HuH-7.5 (cell line): ENCODE results near the gene WNT8A.
"Not testable (repeated sequence)": the region's sequence is repeated elsewhere in the genome, so short reads cannot be mapped to it uniquely, and the experiment has no call there.

Experiments used
- DNase-seq: peaks from one replicate; pipeline ENCODE4 v3.0.0; 2011; ENCODE audit warnings: low spot score

Gene WNT8A, protein sequence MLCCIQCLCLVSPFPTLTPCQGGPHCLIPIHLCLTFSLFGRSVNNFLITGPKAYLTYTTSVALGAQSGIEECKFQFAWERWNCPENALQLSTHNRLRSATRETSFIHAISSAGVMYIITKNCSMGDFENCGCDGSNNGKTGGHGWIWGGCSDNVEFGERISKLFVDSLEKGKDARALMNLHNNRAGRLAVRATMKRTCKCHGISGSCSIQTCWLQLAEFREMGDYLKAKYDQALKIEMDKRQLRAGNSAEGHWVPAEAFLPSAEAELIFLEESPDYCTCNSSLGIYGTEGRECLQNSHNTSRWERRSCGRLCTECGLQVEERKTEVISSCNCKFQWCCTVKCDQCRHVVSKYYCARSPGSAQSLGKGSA

DNA sequence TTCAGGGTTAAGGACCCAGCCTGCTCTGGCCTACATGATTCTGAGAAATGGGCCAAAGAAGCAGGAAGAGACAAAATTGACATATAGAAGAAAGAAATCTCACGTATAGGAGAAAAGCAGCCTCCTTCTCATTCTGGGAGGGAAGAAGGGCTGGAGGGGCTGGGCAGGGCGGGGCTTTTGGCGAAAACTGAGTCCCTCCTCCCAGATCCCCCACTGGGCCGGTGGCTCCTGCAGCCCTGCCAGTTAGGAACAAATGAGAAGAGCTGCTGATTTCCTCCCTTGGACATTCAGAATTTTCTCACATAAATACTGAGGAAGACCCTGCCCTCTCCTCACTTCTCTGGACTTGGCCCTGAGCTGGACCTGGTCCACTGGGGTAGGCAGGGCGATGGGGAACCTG is at the start of gene WNT8A:
WNT8A (plus strand) TSS at position 332 of the 400 bp plus-strand sequence. CDS start 95 bp downstream, outside the sequence.
- no peak for DNase-seq

DNA sequence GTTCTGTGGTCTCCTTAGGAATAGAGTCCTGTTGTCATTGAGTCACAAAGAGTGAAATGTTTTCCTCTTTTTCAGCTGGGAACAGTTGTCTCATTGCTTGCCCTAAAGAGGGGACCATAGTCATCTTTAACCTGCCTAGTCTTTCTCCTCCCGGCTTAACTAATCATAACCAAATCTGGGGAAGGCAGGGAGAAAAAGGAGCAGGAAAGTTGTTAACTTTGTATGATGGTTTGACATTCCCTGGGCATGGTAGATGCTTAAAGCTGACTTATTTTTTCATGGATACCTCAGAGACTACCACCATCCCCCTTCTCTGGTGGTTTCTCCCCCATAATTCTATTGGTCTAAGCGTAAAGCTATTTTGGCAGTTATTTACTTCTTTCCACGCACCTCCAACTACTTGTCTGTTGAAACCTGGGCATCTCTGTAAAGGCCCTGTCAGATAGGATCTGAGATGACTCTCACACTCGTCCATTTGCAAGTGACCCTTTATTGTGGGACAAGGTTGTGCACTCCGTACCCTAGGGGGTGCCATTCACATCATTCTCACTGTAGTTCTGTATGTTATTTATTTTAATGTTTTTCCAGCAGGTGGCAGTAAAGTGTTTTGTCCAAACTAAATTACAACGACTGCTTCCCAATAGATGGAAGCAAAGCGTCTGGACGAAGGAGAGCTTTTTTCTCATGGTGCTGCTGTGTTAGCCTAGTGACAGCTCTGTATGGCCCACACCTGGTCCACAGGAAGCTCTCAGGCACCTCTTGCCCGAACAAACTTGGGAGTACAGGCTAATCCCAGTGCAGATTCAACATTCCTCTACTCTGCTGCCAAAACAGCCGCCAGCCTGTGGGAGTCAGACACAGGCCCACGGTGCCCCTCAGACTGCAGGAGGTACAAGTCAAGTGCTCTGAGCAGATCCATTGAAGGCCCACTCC is 48.0 kb upstream of the WNT8A start:
- peak; percentile 49 for DNase-seq

DNA sequence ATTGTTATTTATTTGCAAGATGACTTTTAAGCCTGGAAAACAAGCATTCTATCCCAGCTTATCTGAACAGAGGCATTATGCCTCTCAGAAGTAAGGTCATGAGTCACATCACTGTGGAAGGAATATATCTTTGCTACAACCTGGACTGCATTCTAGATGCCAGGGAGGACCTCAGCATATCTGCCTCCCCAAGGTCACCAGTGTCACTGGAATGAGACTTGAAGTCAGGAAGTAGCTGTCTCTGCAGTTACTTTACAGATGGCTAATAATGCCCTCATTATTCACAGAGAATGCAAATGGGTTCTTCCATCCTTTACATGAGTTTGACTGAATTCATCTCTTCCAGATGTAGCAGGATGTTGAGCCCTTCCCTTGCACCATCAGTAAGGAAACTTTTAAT is 46.6 kb upstream of the WNT8A start:
- no peak for DNase-seq

DNA sequence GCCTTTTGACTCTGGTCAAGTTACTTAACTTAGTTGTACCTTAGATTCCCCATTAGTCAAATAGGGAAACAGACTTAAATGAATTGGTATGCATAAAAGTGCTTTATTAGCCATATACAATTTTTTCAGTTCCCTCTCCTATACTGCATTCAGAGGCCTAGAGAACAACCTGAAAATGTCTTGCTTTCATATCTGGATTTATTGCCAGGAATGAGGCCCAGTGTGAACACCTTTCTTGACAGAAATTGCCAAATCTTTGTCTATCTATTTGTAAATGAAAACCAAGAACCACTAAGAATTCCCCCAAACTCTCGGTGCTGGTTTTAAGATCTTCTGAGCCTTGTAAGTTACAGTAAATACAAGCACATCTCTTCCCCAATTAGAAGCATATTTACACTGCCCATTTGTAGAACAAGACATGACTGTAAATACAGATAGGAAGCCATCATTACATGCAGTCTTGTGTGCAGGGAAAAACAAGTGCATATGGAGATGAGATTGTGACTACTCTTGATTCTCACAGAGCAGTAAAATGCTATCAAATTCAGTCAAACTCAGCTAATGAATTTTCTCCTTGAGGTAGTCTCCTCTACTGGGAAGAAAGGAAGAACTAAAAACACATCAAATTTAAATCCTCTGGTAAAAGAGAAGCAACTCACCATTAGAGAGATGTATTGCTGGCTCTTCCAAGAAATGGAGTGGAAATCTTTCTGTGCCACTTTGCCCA is 45.8 kb upstream of the WNT8A start:
- DNase-seq, result no peak

DNA sequence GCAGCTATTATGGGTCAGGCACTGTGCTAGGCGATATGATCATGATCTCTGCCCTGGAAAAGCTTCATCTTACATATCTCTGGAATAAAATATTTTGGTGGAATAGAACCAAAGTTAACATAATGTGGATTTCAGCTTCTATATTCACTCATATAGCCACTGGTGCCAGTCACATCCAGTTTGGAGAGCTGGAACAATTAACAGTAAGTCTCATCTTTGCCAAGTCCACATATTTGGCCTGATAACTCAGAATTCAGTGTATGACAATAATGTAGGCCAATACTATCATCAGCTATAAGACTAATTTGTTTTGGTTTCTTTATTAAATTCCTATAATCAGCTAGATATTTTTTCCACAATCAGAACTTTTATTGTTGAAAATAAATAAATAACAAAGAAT is 45.0 kb upstream of the WNT8A start:
- DNase-seq, result no peak

DNA sequence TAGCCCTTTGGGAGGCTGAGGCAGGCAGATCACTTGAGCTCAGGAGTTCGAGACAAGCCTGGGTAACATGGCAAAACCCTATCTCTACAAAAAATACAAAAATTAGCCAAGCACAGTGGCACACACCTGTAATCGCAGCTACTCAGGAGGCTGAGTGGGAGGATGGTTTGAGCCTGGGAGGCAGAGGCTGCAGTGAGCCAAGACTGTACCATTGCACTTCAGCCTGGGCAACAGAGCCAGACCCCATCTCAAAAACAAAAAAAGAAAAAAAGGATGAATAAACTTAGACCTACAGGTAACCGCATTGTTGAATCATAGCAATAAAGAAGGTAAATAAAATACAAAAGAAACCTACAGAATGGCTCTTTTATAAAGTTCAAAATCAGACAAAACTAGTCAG is 38.5 kb upstream of the WNT8A start:
- not testable (repeated sequence) for DNase-seq

DNA sequence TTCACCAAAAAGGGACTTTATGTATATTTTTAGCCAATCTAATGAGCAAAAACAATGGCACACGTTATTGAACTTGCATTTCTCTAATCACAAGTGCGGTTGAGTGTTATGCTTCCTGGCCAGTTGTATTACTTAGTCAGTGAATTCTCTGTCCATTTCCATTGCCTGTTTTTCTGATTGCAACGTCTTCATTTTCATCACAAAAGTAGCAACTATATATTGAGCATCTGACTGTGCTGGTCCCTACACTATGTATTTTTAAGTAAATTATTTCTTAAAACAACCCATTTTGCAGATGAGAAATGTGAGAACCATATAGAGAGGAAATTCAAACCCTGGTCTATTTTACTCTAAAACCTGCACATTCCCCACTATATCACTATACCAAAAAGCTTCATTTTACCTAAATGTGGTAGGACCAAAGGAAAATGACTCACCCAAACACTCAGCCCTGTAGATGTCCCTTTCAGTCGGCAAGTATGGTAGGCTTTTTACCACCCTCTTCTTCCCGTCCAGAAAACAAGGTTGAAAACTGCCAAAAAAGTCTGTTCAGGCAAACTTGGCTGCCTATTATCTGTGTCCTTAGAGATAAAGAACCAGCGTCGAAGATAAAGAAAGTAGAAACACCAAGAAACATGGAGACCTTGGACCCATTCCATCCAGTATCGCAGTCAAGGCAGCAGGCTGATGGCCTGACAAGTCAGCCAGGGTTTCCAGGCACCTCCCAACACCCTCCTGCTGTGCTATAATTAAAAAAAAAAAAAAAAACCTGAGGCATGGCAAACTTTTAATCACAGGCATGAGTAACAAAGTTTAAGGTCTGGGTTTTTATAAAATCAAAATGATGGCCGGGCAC is 32.2 kb upstream of the WNT8A start:
- DNase-seq, result no peak

DNA sequence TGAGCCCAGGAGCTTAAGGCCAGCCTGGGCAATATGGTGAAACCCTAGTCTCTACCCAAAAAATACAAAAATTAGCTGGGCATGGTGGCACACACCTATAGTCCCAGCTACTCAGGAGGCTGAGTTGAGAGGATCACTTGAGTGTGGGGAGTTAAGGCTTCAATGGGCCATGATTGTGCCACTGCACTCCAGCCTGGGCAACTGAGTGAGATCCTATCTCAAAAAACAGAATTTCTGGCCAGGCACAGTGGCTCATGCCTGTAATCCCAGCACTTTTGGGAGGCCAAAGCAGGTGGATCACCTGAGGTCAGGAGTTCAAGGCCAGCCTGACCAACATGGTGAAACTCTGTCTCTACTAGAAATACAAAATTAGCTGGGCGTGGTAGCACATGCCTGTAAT is 31.1 kb upstream of the WNT8A start:
- not testable (repeated sequence) for DNase-seq

DNA sequence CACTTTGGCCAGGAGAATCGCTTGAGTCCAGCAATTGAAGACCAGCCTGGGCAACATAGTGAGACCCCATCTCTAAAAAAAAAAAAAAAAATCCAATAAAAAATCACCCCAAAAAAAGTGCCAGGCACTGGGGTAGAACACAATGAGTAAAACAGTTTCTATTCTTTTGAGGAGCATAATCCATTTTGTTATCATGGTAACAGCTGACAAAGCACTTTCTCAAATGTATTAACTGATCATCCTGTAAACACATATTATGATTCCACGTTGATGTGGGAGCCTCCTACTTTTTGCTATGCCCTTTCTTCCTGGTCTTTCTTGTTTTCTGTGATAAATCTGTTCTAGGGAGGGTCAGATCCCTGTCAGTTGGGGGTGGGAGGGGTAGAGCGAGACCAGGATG is 30.3 kb upstream of the WNT8A start:
- DNase-seq, result no peak

DNA sequence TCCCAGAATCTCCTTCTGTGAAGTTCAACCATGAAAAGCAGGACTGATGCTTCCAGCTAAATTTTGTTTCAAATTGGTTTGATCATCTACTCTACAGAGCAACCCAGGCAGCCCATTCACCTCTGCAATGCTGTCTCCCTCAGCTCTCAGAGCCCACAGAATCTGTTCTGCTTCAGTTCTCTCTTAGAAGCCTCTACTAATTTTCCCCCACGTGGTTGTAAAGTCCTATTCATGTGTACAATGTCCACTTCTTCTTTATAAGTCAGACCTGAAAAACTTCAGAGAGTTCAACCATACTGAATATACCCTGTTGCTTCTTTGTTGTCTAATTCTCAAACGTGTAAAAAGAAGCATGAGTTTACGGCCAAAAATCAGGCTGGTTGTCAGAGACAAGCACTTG is 29.6 kb upstream of the WNT8A start:
- DNase-seq, result no peak

DNA sequence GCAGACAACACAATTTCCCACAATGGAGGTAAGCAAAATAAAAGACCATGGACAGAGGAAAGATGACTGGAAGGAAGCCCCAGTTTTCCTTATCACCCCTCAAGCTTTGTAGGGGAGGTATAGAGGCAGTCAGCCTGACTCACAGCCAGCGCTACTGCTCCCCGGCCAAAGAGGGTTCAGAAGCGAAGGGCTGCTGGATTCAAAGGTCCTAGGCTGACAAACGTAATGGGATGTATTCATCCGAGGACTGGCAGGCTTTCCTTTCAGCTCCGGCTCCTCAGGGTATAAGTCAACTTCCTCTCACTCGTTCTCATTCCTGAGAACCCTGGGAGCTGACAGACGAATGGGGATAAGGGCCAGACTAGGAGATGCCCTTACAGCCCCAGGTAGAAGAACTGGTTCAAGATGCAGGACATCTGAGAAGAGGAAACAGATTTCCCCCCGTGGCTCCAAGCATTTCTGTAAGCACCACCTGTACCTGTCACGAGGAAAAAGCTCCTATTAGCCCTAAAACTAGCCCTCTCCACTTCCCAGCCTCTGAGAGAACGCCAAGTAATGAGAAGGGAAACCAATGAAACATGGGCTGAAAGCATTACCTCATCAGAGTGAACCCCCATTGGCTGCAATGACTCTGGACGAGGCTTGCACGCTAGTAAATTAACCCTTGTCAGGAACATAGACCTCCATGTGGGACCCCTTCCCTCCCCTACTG is 28.8 kb upstream of the WNT8A start:
- DNase-seq, result no peak

DNA sequence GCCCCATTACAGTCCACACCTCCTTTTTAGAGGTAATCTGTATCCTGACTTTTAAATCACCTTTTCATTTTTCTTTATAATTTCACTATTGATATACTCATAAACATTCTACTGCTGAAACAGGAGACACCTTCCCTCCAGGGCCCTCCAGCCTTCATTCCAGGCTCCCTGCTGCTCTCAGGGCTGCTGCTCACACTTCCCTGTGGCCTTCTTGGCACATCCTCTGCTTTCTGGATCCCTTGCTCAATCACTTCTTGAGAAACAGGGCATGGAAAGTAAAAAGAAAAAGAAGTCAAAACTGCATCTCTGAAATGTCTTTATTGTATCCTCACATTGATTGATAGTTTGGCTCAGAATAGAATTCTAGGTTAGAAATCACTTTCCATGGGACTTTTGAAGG is 19.3 kb upstream of the WNT8A start:
- no peak for DNase-seq

DNA sequence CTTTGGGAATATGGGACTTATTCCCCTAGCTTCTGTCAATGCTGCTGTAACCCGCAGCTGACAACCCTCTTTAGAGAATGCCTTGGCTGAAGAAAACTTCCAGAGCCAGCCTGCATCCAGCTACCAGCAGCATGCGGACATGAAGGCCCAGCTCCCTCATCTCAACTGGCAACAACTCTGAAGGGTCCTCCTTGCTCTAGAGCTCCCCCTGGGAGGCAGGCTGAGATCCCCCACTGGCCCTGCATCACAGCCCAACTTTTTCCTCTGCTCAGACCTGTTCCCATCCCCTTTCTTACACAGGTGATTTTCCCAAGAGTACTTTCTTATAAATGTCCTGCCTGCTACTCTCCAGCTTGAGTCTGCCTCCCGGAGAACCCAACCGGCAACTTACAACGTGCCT is 18.7 kb upstream of the WNT8A start:
- no peak for DNase-seq

DNA sequence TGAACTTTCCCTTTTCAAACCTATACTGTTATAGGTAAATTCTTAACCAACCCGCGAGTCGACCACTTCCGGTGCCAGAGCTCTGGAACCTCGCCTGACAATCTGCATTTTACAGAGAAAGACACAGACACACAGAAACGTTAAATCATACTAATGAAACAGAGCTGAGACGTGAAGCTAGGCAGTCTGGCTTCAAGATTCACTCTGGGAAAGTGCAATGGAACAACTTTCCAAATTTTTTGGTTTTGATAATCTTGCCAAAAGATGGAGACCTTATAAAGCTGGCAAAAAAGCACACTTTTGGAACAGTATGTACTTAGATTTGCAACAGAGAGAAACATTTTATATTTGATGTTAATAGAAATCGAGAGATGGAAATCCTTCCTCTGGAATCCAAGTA is 15.9 kb upstream of the WNT8A start:
- DNase-seq, result no peak

DNA sequence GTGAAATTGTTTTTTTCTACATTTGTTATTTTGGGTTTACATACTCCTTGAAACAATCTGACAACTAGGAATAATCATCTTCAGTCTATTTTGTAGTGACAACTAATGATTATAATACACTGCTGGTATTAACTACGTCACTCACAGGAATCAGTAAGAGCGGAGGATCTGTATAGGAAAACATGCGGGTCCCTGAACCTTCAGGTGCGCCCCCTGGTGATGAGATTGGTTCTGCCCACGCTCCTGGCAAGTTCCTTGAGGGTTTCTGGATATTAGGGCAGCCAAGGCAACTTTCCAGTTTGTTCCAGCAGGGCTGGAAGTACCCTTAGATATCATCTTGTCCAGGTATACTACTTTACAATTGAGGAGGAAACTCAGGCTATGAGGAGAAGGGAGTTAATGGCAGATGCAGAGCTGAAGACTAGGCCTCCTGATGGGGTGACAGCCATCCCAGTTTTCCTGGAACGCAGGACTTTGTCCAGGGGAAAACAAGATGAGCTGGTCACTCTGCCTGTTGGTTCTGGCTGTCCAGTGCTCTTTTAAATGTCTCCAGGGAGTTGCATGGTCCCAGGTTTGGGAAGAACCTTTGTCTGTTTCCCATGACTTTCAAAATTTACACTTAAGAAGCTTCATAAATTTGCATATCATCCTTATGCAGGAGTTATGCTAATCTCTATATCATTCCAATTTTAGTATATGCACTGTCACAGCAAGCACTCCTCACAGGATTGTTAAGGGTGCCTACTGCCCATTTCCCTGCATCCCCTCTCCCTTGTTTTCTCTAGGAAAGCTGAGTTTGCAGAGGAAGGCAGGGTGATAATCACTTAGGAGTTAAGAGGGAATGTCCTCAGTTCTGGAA is 14.9 kb upstream of the WNT8A start:
- peak; percentile 61 for DNase-seq

DNA sequence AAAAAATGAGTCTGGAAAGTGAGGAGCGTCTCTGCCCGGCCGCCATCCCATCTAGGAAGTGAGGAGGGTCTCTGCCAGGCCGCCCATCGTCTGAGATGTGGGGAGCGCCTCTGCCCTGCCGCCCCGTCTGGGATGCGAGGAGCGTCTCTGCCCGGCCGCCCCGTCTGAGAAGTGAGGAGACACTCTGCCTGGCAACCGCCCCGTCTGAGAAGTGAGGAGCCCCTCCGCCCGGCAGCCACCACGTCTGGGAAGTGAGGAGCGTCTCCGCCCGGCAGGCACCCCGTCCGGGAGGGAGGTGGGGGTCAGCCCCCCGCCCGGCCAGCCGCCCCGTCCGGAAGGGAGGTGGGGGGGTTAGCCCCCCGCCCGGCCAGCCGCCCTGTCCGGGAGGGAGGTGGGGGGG is 13.8 kb upstream of the WNT8A start:
- not testable (repeated sequence) for DNase-seq

DNA sequence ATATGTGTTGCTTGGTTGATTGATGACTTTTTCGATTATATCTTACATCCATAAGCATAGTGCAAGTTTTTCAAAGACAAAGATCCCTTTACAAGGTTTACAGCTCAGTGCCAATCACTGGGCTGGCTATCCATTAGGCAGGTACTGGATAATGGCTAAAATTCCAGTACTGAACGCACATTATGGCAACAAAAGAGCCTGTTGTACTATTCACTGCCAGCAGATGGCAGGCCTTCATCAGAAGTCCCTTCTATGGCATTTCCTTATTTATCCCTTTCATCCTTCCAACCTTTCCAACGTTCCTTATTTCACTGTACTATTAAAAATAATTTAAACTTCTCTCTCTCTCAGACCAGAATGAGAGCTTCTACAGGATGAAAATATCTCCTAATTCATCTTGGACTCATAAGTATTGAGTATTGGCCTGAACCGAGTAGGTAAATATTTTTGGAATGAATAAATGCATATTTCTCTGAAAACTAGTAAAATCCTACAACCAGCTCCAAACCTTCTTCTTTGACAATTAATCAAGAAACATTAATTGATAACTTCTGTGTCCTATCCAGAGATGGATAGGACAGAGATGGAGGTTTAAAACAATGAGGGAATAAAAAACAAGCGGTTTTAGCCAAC is 6.7 kb upstream of the WNT8A start:
- peak; percentile 58 for DNase-seq

DNA sequence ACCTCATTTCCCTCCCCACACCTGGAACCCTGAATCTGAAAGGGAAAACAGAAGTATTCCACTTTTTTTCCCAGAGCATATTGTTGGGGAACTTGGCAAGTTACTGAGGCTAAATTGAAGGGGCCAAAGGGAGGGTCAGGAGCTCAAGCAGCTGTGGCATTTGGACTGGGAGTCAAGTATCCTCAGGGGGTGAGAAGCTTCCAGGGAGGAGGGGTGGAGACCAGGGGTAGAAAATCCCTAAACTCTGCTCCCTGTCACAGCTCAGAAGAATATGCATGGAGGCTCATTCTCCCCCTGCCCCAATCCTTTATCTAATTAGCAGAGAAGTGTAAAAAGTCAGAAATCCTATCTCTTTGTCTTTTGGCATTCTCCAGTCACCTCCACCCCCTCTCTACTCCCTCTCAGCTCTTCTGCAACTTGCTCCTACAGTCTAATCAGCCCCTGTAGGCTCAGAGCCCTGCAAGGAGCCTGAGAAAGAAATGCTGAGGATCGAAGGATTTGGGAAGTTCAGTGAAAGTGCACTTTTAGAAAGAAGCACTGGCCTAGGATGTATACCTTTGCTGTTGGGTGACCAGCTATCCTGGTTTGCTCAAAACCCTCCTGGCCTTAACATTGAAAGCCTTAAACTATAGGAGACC is 5.7 kb upstream of the WNT8A start:
- no peak for DNase-seq

DNA sequence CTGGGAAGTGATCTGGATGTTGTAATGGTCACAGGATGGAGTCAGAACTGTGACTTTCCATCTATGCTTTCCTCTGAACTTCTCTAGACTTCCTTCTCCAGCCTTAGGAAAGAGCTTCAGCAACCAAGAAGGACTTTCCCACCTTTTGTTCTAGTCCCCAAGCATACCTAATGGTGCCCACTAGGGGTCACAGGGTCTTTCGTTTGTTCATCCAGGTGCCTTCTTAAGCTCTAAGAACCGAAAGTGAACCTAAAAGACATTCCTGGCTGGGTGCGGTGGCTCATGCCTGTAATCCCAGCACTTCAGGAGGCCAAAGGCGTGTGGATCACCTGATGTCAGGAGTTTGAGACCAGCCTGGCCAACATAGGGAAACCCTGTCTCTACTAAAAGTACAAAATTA is 1.8 kb upstream of the WNT8A start:
- DNase-seq, result no peak
